Right ventricle myocardium superior (tissue), 1 donor: Measurements from ENCODE around the gene C19orf53. TPM values are rescaled to one million over a fixed set of nuclear protein-coding genes. Genes with fewer than 3 reads are reported as not detected.
A peak's percentile ranks its signal among the peaks of the same experiment; 100 is the strongest.

Experiments used
- ATAC-seq: fragments of 200-7000 bp; cut with Tn5 transposase; one replicate; pipeline ENCODE4 v1.9.1; 2020; ENCODE audit warnings: mild to moderate bottlenecking; ENCODE audit not compliant: poor library complexity
- DNase-seq: peaks from one replicate; pipeline ENCODE4 v3.0.0-alpha.2; 2020
- intact Hi-C: fragments of 100-400 bp; cut with DNase I; formaldehyde crosslinking; loops from one replicate; pipeline ENCODE4 v1.11.2; 2022
- total RNA-seq: library from RNA; stranded (reverse); fragmentation: NEBNext Ultra II Directional; extraction: Animal tissue kit (Norgen Biotek cat#: 25700); gene quantifications from one replicate; pipeline ENCODE4 v1.2.1, GENCODE V29; 2021
- donor health status: DM: no; HTN: yes; CAD: no; lungs with severe emphysema.

C19orf53 gene
- total RNA-seq, 1 donor from 2014 or later = 88.1 TPM

GRCh38 chr19:13817018-13817614 lies 42.9 kb downstream of the C19orf53 start:
- peak; percentile 28 for ATAC-seq
- DNase-seq = no peak
- intact Hi-C loops = no loop called here

GRCh38 chr19:13817615-13818371 lies 43.5 kb downstream of the C19orf53 start:
- DNase-seq = no peak

GRCh38 chr19:13819238-13819637 lies 45.0 kb downstream of the C19orf53 start:
- DNase-seq (no peak), ATAC-seq (no peak)
- intact Hi-C loops = no loop called here

More at GRCh38 chr19:13817615-13818371, 43.5 kb downstream of the C19orf53 start:
- peak; percentile 50 for ATAC-seq
- intact Hi-C loops = no loop called here

- intact Hi-C loops = no loop called here
- DNase-seq = no peak
- ATAC-seq = no peak
Observed at GRCh38 chr19:13821292-13821691, 47.0 kb downstream of the C19orf53 start.

GRCh38 chr19:13823256-13823655 lies 49.0 kb downstream of the C19orf53 start:
- ATAC-seq = peak; percentile 8
- intact Hi-C loops = no loop called here
- peak; percentile 77 for DNase-seq

GRCh38 chr19:13823901-13824300 lies 49.6 kb downstream of the C19orf53 start:
- intact Hi-C loops = no loop called here
- DNase-seq (no peak), ATAC-seq (no peak)

GRCh38 chr19:13824703-13825102 lies 50.4 kb downstream of the C19orf53 start:
- intact Hi-C loops = no loop called here
- DNase-seq (no peak), ATAC-seq (no peak)

GRCh38 chr19:13825489-13826441 lies 51.5 kb downstream of the C19orf53 start:
- DNase-seq (no peak), ATAC-seq (no peak)
- intact Hi-C loops = no loop called here

- intact Hi-C loops = no loop called here
- ATAC-seq = no peak
Observed at GRCh38 chr19:13826652-13827235, 52.5 kb downstream of the C19orf53 start.

GRCh38 chr19:13827656-13828055 lies 53.4 kb downstream of the C19orf53 start:
- intact Hi-C loops = no loop called here
- DNase-seq = no peak
- no peak for ATAC-seq

More at GRCh38 chr19:13826652-13827235, 52.5 kb downstream of the C19orf53 start:
- DNase-seq = no peak

Other genes with a start within 250 kb of the C19orf53 start
- 15.2 TPM for gene MRI1, start 9.9 kb upstream of the C19orf53 start, total RNA-seq
- 2.7 TPM for gene ZSWIM4, start 21.0 kb downstream of the C19orf53 start, total RNA-seq
- gene NANOS3, start 102.7 kb downstream of the C19orf53 start, total RNA-seq = 1.8 TPM
- 0.81 TPM for gene BRME1, start 131.7 kb downstream of the C19orf53 start, total RNA-seq
- 20.0 TPM for gene CC2D1A, start 131.7 kb downstream of the C19orf53 start, total RNA-seq
- 3.1 TPM for gene PODNL1, start 164.0 kb downstream of the C19orf53 start, total RNA-seq
- 15.4 TPM for gene DCAF15, start 178.1 kb downstream of the C19orf53 start, total RNA-seq
- gene RFX1, start 231.9 kb downstream of the C19orf53 start, total RNA-seq = 13.0 TPM